Right lobe of liver (tissue), 4 donors: ENCODE measurements around the gene TRIM2.

Source experiments
- POLR2A ChIP-seq: fragments of 450-650 bp; IDR thresholded peaks from one replicate; pipeline ENCODE4 v1.6.1; 2017; ENCODE audit warnings: antibody characterized with exemption, mild to moderate bottlenecking
- TF ChIP-seq, protein P1 (sequence below), 4 donors: fragments of 200-600 bp in 3 of 4; fragments of 450-650 bp in 1 of 4; IDR thresholded peaks; one replicate each; pipeline versions ENCODE4 v1.5.1 to v1.8.0; 2016 to 2022; ENCODE audit warnings: antibody characterized with exemption in 4 of 4, mild to moderate bottlenecking in 2 of 4
- donor health status: DM: no; HTN: no; CAD: no.
- donor health status: DM: no; HTN: no; CAD: no.
- donor health status: DM: no; HTN: yes; CAD: no.

DNA sequence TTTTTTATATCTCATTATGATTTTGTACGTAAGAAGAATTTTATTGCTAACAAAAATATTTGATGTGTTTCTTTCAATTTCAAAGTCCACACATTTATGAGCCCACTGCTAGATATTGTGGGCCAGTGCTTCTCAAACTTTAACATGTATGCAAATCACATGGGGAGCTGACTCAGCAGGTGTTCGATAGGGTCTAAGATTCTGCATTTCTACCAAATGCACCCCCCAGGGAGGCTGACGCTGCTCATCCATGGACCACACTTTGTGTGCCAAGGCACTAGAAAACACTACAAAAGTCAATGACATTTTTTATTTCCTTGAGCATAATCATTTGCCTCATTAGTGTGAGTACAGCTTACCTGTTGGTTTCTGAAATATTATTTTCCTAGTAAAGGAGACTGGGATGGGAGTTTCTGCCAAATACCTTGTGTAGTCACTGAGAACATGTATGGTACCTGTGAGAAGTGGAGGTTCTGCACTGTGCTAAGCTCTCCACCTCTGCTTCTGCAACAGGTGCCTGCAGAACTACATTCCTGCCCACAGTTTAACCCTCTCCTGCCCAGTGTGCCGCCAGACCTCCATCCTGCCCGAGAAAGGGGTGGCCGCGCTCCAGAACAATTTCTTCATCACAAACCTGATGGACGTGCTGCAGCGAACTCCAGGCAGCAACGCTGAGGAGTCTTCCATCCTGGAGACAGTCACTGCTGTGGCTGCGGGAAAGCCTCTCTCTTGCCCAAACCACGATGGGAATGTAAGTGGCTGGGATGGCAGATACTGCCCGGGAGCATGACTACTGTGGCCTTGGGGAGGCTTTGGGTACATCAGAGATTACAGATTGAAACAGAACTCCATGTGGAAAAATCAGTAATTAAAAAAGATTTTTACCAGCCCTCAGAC lies 71.4 kb downstream of the TRIM2 start:
- TF ChIP-seq, protein P1, sequence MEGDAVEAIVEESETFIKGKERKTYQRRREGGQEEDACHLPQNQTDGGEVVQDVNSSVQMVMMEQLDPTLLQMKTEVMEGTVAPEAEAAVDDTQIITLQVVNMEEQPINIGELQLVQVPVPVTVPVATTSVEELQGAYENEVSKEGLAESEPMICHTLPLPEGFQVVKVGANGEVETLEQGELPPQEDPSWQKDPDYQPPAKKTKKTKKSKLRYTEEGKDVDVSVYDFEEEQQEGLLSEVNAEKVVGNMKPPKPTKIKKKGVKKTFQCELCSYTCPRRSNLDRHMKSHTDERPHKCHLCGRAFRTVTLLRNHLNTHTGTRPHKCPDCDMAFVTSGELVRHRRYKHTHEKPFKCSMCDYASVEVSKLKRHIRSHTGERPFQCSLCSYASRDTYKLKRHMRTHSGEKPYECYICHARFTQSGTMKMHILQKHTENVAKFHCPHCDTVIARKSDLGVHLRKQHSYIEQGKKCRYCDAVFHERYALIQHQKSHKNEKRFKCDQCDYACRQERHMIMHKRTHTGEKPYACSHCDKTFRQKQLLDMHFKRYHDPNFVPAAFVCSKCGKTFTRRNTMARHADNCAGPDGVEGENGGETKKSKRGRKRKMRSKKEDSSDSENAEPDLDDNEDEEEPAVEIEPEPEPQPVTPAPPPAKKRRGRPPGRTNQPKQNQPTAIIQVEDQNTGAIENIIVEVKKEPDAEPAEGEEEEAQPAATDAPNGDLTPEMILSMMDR (IDR thresholded peaks at IDR 0.05): no peak
- no peak for TF ChIP-seq POLR2A
